GM19099 (cell line): Measurements from ENCODE around the gene ANKS1B.

Experiments
- POLR2A ChIP-seq: IDR thresholded peaks from 3 replicates; pipeline ENCODE4 v1.6.1; 2011; ENCODE audit warnings: low read depth; ENCODE audit not compliant: insufficient read length; ENCODE audit errors: extremely low read depth

ANKS1B gene

GRCh38 chr12:98895086-98895651 lies 1089.6 kb downstream of the ANKS1B start:
- TF ChIP-seq POLR2A = no peak

GRCh38 chr12:98894412-98895085 lies 1090.2 kb downstream of the ANKS1B start:
- TF ChIP-seq POLR2A = no peak

GRCh38 chr12:98893675-98894411 lies 1090.9 kb downstream of the ANKS1B start:
- no peak for TF ChIP-seq POLR2A

GRCh38 chr12:98893126-98893674 lies 1091.5 kb downstream of the ANKS1B start:
- TF ChIP-seq POLR2A = no peak

GRCh38 chr12:98885778-98886177 lies 1099.0 kb downstream of the ANKS1B start:
- no peak for TF ChIP-seq POLR2A

- TF ChIP-seq POLR2A = no peak
Observed at GRCh38 chr12:98883231-98883630, 1101.5 kb downstream of the ANKS1B start.

GRCh38 chr12:98882526-98882925 lies 1102.2 kb downstream of the ANKS1B start:
- TF ChIP-seq POLR2A = no peak

GRCh38 chr12:98873776-98874175 lies 1111.0 kb downstream of the ANKS1B start:
- TF ChIP-seq POLR2A = no peak

GRCh38 chr12:98870504-98870903 lies 1114.2 kb downstream of the ANKS1B start:
- TF ChIP-seq POLR2A = no peak

GRCh38 chr12:98869886-98870503 lies 1114.7 kb downstream of the ANKS1B start:
- no peak for TF ChIP-seq POLR2A

- TF ChIP-seq POLR2A = no peak
Observed at GRCh38 chr12:98868538-98868937, 1116.2 kb downstream of the ANKS1B start.

GRCh38 chr12:98868076-98868475 lies 1116.7 kb downstream of the ANKS1B start:
- no peak for TF ChIP-seq POLR2A

GRCh38 chr12:98864363-98864762 lies 1120.4 kb downstream of the ANKS1B start:
- no peak for TF ChIP-seq POLR2A

- no peak for TF ChIP-seq POLR2A
Observed at GRCh38 chr12:98863167-98863566, 1121.6 kb downstream of the ANKS1B start.

- TF ChIP-seq POLR2A = no peak
Observed at GRCh38 chr12:98861251-98861650, 1123.5 kb downstream of the ANKS1B start.
